HG03354 (cell line): ENCODE data around the gene RCC2.

ENCODE experiments used
- ATAC-seq: cut with Tn5 transposase; IDR thresholded peaks from one replicate; pipeline ENCODE4 v1.9.1; 2021; ENCODE audit warnings: mild to moderate bottlenecking; ENCODE audit not compliant: unreplicated experiment, poor library complexity, severe bottlenecking

The RCC2 gene

GRCh38 chr1:17451731-17452130 lies 12.3 kb upstream of the RCC2 start:
- ATAC-seq: no peak

- no peak for ATAC-seq
These were observed 8.1 kb upstream of the RCC2 start for GRCh38 chr1:17447501-17447992.

GRCh38 chr1:17442841-17443240 lies 3.4 kb upstream of the RCC2 start:
- no peak for ATAC-seq

GRCh38 chr1:17441993-17442357 lies 2.5 kb upstream of the RCC2 start:
- ATAC-seq: no peak

GRCh38 chr1:17441265-17441992 lies 2.0 kb upstream of the RCC2 start:
- ATAC-seq: no peak

- ATAC-seq: no peak
These were observed 1.3 kb upstream of the RCC2 start for GRCh38 chr1:17440827-17441168.

- no peak for ATAC-seq
These were observed 773 bp upstream of the RCC2 start for GRCh38 chr1:17440074-17440826.

- peak; percentile 52 for ATAC-seq
These were observed 893 bp downstream of the RCC2 start for GRCh38 chr1:17438318-17439249.

- ATAC-seq: peak; percentile 34
These were observed 1.7 kb downstream of the RCC2 start for GRCh38 chr1:17437580-17438317.

GRCh38 chr1:17437260-17437579 lies 2.3 kb downstream of the RCC2 start:
- no peak for ATAC-seq

GRCh38 chr1:17436380-17437174 lies 2.9 kb downstream of the RCC2 start:
- no peak for ATAC-seq

- no peak for ATAC-seq
These were observed 4.9 kb downstream of the RCC2 start for GRCh38 chr1:17434601-17435000.

- ATAC-seq: no peak
These were observed 5.5 kb downstream of the RCC2 start for GRCh38 chr1:17434016-17434415.

- ATAC-seq: no peak
These were observed 6.2 kb downstream of the RCC2 start for GRCh38 chr1:17433261-17433660.

- ATAC-seq: no peak
These were observed 7.1 kb downstream of the RCC2 start for GRCh38 chr1:17432412-17432811.

- no peak for ATAC-seq
These were observed 10.3 kb downstream of the RCC2 start for GRCh38 chr1:17429183-17429582.

GRCh38 chr1:17427696-17428660 lies 11.5 kb downstream of the RCC2 start:
- no peak for ATAC-seq
